DOHH2 (cell line): ENCODE measurements around the gene SEMA3D.

Source experiments
- H3F3A ChIP-seq: fragments of 200-600 bp; sonication (generic), shearing (Covaris generic); 2 replicates; pipeline ENCODE4 v1.6.0; 2016; ENCODE audit warnings: antibody characterized with exemption, mild to moderate bottlenecking; ENCODE audit not compliant: control insufficient read depth, insufficient read depth
- H3K27ac ChIP-seq: fragments of 200-600 bp; sonication (generic); 2 replicates; pipeline ENCODE4 v1.5.1; 2014; ENCODE audit warnings: low read depth, mild to moderate bottlenecking, low read length, moderate library complexity
- H3K27me3 ChIP-seq: fragments of 200-600 bp; sonication (generic); 2 replicates; pipeline ENCODE4 v1.6.1; 2014; ENCODE audit warnings: mild to moderate bottlenecking, low read length, mixed read lengths; ENCODE audit not compliant: control insufficient read depth
- H3K36me3 ChIP-seq: fragments of 200-600 bp; sonication (generic); 2 replicates; pipeline ENCODE4 v1.6.1; 2014; ENCODE audit warnings: mild to moderate bottlenecking, low read length, moderate library complexity, mixed read lengths; ENCODE audit not compliant: control insufficient read depth
- H3K4me1 ChIP-seq: fragments of 200-600 bp; sonication (generic); 2 replicates; pipeline ENCODE4 v1.6.1; 2014; ENCODE audit warnings: mild to moderate bottlenecking, low read length, mixed read lengths; ENCODE audit not compliant: control insufficient read depth
- H3K4me2 ChIP-seq: fragments of 200-600 bp; sonication (generic); 2 replicates; pipeline ENCODE4 v1.6.0; 2014; ENCODE audit warnings: mild to moderate bottlenecking, low read length, moderate library complexity
- H3K4me3 ChIP-seq: fragments of 200-600 bp; sonication (generic); 2 replicates; pipeline ENCODE4 v1.5.1; 2014; ENCODE audit warnings: mild to moderate bottlenecking, low read length, mixed read lengths
- H3K79me2 ChIP-seq: fragments of 200-600 bp; sonication (generic); 2 replicates; pipeline ENCODE4 v1.6.1; 2014; ENCODE audit warnings: mild to moderate bottlenecking, low read length, mixed read lengths; ENCODE audit not compliant: control insufficient read depth
- H3K9me2 ChIP-seq: fragments of 200-600 bp; sonication (generic); replicated peaks from 2 replicates; pipeline ENCODE4 v1.6.1; 2014; ENCODE audit warnings: mild to moderate bottlenecking, low read length, mixed read lengths; ENCODE audit not compliant: control insufficient read depth
- H3K9me3 ChIP-seq: fragments of 200-600 bp; sonication (generic); 2 replicates; pipeline ENCODE4 v1.6.1; 2014; ENCODE audit warnings: antibody characterized with exemption, low read length, mixed read lengths; ENCODE audit not compliant: control insufficient read depth, insufficient read depth
- H4K20me1 ChIP-seq: fragments of 200-600 bp; sonication (generic); 2 replicates; pipeline ENCODE4 v1.6.0; 2014; ENCODE audit warnings: low read depth, mild to moderate bottlenecking, antibody characterized with exemption, low read length, moderate library complexity; ENCODE audit not compliant: control insufficient read depth, insufficient read depth
- EZH2phosphoT487 ChIP-seq: fragments of 200-600 bp; sonication (generic); IDR thresholded peaks from 2 replicates; pipeline ENCODE4 v1.6.1; 2017; ENCODE audit warnings: borderline replicate concordance, mild to moderate bottlenecking, antibody characterized with exemption, low read length, moderate library complexity, mixed read lengths
- TF ChIP-seq, protein P1 (sequence below): fragments of 200-600 bp; sonication (generic); IDR thresholded peaks from one replicate; pipeline ENCODE4 v1.5.1; 2014; ENCODE audit warnings: antibody characterized with exemption, mild to moderate bottlenecking, low read depth, low read length; ENCODE audit not compliant: poor library complexity, severe bottlenecking

The SEMA3D gene

DNA sequence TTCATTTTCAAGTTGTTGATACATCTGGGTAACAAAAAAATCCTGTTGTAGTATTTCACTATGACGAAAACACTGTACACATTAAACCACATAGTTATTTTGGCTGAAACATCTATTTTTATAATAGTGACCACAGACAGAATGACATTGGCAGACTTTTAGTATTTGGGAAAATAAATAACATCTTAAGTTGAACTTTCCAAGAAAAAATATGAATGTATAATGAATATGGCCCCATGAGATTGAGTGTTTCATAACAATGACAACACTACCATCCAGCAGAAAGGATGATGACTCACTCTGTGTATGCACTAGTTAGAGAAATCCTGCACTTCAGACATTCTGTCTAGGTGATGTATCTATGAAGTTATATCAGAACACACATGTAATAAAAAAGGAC, 118.1 kb downstream of the SEMA3D start:
- no peaks in the 10 kb centered on the region for H3K27me3 ChIP-seq
- no peaks in the 10 kb centered on the region for H3K4me1 ChIP-seq
- no peaks in the 10 kb centered on the region for H3K36me3 ChIP-seq
- no peak overlapping the region for H3K27ac ChIP-seq
- no peaks in the 10 kb centered on the region for H3K9me3 ChIP-seq
- no peaks in the 10 kb centered on the region for H3K79me2 ChIP-seq
- H3K4me3 ChIP-seq: no peak overlapping the region
- TF ChIP-seq, protein P1, sequence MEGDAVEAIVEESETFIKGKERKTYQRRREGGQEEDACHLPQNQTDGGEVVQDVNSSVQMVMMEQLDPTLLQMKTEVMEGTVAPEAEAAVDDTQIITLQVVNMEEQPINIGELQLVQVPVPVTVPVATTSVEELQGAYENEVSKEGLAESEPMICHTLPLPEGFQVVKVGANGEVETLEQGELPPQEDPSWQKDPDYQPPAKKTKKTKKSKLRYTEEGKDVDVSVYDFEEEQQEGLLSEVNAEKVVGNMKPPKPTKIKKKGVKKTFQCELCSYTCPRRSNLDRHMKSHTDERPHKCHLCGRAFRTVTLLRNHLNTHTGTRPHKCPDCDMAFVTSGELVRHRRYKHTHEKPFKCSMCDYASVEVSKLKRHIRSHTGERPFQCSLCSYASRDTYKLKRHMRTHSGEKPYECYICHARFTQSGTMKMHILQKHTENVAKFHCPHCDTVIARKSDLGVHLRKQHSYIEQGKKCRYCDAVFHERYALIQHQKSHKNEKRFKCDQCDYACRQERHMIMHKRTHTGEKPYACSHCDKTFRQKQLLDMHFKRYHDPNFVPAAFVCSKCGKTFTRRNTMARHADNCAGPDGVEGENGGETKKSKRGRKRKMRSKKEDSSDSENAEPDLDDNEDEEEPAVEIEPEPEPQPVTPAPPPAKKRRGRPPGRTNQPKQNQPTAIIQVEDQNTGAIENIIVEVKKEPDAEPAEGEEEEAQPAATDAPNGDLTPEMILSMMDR: no peak
- TF ChIP-seq EZH2phosphoT487: no peak
- no peaks in the 10 kb centered on the region for H3F3A ChIP-seq
- no peaks in the 10 kb centered on the region for H4K20me1 ChIP-seq
- no peak overlapping the region for H3K4me2 ChIP-seq
- no peaks in the 10 kb centered on the region; the same call in 1 of the 2 replicates for H3K9me2 ChIP-seq

DNA sequence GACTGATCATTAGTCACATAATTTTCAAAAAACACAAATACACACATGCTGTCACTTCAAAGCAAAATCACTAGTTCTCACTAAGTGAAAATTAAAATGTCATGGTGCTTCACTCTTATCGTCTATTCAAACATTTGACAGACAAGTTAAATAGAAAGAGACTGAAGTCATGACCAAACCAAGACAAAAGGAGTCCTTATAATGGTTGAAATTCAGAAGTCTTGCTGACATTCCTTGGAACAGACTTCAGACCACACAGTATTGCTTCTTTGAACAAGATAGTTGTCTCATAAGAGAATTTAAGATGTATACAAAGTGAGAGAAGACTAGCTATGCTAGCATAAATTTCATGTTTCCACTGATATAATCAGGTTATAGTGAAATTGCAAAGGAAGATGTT, 119.5 kb downstream of the SEMA3D start:
- H3K79me2 ChIP-seq: no peaks in the 10 kb centered on the region
- H3K4me3 ChIP-seq: no peak overlapping the region
- no peaks in the 10 kb centered on the region for H3K36me3 ChIP-seq
- H3K4me1 ChIP-seq: no peaks in the 10 kb centered on the region
- H3F3A ChIP-seq: no peaks in the 10 kb centered on the region
- no peak overlapping the region for H3K4me2 ChIP-seq
- no peaks in the 10 kb centered on the region for H3K9me3 ChIP-seq
- no peaks in the 10 kb centered on the region; the same call in 1 of the 2 replicates for H3K9me2 ChIP-seq
- no peak overlapping the region for H3K27ac ChIP-seq
- H3K27me3 ChIP-seq: no peaks in the 10 kb centered on the region
- TF ChIP-seq, protein P1: no peak
- TF ChIP-seq EZH2phosphoT487: no peak
- no peaks in the 10 kb centered on the region for H4K20me1 ChIP-seq

DNA sequence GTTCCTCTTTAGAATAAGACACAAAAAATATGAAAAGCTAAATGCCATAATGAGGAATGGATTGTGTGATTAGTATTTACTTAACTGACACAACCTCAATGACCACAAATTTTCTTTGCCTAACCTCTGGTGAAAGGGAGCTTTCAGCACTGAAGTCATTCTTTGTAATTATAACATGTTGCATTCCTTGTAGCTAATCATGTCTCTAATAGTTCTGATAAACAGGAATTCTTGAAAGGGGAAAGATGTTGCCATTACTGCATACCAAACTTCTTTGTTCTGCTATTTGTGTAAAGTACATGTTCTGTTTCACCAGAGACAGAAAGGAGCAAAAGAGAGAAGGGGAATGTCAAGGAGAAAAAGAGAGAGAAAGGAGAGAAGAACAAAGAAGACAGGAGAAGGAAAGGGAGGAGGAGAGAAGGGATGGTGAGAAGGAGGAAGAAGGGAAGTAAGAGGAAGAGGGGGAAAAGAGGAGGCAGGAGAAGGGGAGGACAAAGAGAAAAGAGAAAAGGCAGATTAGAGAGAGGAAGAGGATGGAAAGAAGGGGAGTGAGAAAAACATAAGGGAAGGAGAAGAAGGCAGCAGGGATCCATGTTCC, 120.9 kb downstream of the SEMA3D start:
- Histone ChIP-seq H3K4me3 (no peak overlapping the region), H3K9me3 (no peaks in the 10 kb centered on the region), H3K27ac (no peak overlapping the region), H3K36me3 (no peaks in the 10 kb centered on the region), H3K79me2 (no peaks in the 10 kb centered on the region), H4K20me1 (no peaks in the 10 kb centered on the region), H3K4me2 (no peak overlapping the region), H3K9me2 (no peaks in the 10 kb centered on the region; the same call in 1 of the 2 replicates), H3K4me1 (no peaks in the 10 kb centered on the region), H3K27me3 (no peaks in the 10 kb centered on the region), H3F3A (no peaks in the 10 kb centered on the region)
- TF ChIP-seq, protein P1: no peak
- TF ChIP-seq EZH2phosphoT487: no peak
